ENCODE results near the gene TENT4A.

The TENT4A gene

DNA sequence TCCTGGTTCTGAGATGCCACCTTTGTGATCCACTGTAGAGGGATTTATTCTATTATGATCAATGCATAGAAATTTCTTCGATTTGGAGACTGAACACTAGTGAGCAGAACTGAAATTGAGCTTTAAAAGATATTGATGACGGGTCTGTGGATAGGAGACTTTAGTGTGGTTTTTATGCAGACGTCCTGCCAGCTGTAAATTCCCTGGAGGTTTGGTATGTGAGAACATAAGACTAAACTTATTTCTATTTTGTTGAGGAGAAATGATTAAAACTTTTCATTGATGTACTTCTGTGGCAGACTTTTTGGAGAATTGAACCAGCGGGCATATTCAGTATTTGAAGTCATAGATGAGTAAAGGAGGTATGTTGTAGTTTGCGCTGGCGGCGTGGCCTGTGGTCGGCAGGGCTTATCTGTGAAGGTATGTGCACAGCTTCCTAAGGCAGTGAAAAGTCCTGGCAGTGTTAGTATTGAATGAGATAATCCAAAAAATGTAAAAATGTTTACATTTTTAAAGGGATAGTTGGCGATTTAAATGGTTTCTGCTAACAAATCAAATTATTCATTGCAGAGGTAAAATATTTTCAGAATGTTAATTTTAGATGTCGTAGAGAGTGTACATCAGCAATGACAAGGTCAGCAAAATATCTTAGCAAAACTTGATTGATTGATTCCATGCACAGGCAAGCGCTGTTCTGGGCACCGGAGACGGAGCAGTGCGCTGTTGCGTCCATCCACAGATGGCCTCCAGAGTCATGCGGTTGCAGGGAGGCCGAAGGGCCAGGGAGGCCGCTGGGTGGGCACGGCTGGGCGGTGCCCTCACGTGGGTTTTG lies 20.4 kb downstream of the TENT4A start:
- DNase-seq (ENCODE audit: low read depth) = no peak

DNA sequence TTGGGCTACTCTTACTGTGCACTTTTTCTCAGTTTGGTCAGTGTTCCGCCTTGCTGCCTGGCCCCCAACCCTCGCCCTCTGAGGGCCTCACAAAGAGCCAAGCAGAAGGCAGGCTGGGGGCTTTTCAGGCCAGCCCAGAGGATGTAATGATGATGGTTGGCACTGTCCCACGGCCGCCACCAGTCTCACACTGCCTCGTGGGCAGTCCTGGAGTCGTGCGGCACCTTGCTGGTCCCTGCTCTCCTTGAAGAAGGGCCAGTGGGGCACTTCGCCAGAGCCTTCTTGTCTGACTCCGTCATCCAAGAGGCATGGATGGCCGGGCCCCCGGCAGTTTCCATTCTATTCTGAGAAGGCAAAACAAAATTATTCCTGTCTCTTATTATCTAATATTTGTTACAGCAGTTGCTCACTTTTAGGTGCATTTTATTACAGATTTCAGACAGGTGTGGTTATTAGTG lies 21.0 kb downstream of the TENT4A start:
- no peak for DNase-seq (ENCODE audit: low read depth)

DNA sequence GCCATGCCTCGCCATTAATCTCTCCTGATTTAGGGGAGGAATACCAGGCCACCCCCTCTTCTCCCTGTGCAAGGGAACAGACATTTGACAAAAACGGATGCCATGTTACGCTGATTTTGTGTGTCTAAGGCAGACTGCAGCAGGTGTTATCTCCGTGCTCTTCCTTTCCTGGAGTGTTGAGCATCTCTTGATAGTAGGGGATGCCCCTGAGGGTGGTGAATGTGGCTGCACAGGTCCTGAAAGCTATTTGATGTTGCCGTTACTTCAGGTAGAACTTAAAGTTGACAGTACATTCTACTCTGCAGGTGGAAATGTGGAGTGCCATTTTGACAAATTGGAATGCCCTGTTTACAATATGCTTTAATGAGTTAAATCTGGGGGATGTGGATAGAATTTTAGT lies 21.5 kb downstream of the TENT4A start:
- DNase-seq (ENCODE audit: low read depth) = no peak

DNA sequence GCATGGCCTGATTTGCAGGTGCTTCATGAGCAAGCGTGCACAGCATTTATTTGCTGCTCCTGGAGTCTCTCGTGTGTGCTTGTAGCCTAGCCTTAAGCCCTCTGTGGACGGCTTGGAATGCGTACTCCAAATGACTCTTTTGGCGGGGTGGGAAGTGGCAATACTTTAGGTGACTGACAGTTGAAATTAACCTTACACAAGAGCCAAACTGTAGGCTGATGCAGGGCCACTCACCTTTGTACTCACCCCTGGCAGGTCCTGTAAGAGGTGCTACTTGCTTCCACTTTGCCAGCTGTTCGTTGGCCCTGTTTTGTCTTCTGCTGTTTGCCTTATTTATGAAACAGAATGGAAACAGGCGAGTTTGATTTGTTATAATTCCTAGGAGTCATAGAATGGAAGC lies 22.9 kb downstream of the TENT4A start:
- DNase-seq (ENCODE audit: low read depth) = no peak

DNA sequence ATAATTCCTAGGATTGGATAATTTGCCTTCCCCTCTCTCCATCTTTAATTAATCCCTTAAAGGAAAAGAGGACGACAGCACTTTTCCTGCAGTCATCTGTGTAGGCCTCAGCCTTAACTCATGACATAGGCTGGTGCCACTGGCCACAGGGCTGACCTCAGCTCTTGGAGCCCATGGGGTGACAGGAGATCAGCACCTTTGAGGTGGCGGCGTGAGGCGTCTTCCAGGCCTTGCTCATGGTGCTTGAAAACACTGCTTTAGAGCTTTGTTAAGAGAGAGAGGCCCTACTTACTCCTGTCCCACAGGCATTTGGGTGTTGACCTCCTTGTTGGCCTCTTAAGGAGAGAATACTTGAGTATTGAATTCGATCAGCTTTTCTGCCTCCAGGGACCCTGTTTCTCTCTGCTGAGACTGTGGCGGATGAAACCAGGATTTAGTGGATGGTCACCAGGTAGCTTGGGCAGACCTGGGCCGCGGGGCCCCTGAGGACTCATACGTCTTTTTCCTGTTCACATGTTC lies 23.4 kb downstream of the TENT4A start:
- DNase-seq (ENCODE audit: low read depth) = no peak

DNA sequence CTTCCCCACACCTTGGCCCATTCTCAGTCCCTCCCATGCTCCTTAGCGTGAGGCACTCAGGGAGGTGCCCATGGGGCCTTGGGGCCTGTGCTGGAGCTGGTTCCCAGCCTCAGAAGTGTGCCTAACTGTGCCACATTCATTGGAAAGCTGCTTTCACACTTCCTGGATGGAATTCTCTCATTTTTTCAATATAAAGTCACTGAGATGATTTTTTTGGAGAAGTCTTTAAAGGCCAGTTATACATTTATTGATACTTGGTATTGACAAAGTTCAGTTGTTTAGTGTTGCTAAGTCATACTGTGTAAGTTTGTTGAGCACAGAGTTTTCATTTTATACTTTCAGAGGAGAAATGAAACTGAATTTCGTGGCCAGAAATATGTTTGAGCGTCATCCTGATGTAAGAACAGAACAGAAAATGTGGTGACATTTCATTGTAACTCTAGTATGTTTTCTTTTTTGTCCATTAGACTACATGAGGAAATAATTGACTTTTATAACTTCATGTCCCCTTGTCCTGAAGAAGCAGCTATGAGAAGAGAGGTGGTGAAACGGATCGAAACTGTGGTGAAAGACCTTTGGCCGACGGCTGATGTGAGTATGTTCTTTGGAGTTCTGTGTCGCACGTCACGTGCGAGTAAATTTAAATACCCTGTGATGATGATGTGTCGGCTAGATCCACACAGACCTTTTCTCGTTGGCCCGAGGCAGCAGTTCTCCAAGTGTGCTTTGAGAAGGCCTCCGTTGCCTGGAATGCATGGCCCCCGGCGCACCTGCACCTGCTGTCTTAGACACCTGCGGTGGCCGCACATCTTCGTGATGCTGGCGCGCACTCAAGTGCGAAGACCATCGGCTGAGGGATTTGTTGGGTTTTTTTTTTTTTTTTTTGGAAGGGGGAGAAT lies 24.1 kb downstream of the TENT4A start:
- no peak for DNase-seq (ENCODE audit: low read depth)

DNA sequence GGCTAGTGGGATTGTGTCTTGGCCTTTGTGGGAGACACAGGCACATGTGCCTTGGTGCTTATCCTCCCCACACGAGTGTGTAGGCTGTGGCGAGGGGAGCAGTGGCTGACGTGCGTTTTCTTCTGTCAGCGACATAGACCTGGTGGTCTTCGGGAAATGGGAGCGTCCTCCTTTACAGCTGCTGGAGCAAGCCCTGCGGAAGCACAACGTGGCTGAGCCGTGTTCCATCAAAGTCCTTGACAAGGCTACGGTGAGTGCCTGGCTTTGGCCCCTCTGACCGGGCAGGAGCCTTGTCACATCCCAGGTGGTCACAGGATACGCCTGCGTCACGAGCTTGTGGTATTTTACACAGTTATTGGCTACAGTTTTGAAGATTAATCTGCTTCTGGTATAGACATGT lies 26.4 kb downstream of the TENT4A start:
- no peak for DNase-seq (ENCODE audit: low read depth)

DNA sequence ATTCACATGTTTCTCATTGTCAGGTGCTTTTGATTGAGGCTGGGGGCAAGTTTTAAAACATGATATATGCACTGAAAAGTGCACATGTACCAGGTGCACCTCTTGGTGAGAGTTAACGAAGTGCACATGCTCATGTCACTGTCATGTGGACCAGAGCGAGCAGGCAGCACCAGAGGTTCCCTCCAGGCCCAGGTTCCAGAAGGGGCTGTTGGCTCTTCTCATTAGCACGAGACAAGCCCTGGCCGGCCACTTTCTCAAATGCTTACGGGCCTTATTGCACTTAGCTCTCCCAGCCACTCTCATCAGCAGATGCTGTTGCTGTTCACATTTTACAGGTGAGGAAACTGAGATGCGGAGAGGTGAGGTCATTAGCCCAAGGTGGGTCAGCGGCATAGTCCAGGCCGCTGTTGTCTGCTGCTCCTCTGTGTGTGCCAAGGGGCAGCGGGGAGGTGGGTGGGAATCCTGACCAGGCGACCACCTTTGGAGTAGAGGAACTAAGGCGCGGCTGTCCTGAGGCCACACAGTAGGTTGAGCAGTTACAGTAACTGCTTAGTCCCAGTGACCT lies 27.4 kb downstream of the TENT4A start:
- DNase-seq (ENCODE audit: low read depth) = no peak

DNA sequence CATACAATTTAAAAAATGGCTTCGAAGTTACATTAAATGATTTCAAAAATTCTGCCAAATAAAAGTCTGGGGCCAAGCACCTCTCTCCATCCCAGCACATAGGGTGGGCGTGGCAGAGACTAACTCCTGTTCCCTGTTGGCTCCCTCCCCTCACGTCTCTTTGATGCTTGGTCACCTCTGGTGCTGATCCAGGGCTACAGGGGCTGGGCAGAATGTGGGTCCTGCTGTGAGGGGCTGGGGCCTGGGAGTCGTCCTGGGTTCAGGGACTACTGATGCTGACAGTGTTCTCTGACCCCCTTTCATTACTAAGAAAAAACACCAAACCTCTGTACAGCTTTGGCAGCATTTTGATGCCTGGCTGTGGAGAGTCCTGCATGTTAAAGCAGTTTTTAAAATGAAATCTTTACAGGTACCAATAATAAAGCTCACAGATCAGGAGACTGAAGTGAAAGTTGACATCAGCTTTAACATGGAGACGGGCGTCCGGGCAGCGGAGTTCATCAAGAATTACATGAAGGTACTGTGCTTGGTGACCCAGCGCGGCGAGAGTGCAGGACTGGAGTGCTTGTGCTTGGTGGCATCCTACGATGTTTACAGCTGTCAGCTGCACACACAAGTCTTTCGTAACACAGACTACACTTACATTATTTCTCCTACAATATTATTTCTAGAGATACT lies 29.0 kb downstream of the TENT4A start:
- DNase-seq (ENCODE audit: low read depth) = no peak

DNA sequence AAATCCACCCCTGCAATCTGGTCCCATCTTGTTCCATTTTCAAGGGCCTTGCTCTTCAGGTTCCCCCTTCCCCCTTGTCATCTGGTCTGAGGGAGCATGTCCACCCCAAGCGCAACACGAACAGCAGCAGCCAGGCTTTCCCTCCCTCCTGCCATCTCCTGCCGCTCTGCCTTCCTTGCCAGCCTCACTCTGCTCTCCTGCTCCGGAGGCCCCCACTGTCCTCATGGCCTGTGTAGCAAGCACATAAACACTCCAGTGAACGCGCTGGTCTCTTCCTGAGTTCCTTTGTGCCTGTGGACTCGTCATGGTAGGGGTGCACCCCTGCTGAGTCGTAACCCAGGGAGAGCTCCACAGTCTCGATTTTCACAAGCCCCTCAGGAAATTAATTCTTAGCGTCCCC lies 29.9 kb downstream of the TENT4A start:
- no peak for DNase-seq (ENCODE audit: low read depth)

DNA sequence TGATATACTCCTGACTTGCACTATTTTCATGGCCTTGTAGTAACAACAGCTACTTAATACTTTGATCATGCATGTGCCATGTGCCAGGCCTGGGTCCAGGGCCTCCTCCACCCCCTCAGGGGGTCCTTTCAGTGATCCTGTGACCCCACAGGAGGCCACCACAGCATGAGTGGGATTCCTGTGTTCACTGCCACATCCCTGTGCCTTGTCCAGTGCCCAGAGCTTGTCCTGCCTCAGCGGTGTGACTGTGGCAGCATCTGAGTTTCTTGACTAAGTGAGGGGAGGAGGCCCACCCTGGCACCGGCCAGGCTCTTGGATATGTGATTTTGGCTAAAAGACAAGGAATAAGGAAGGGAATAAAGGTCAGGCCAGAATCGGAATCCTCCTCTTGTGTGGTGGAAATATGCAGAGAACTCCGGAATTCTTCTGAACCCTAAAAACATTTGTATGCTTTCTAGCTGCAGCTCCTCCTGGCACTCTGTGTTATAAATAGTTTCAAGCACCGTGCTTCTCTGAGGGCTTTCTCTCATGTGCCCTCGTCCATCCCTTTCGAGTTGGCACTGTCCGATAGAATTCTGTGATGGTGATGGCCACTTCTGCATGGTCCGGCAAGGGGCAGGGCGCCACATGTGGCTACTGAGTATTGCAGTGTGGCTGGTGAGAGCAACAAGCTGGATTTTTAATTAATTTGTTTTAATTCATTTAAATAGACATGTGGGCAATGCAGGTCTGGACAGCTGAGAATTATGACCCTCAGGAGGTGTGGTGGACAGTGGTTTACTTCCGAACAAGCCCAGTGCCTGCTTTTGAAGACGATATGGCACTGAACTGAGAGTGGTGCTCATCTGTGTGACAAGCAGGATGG lies 31.8 kb downstream of the TENT4A start:
- DNase-seq (ENCODE audit: low read depth) = no peak

DNA sequence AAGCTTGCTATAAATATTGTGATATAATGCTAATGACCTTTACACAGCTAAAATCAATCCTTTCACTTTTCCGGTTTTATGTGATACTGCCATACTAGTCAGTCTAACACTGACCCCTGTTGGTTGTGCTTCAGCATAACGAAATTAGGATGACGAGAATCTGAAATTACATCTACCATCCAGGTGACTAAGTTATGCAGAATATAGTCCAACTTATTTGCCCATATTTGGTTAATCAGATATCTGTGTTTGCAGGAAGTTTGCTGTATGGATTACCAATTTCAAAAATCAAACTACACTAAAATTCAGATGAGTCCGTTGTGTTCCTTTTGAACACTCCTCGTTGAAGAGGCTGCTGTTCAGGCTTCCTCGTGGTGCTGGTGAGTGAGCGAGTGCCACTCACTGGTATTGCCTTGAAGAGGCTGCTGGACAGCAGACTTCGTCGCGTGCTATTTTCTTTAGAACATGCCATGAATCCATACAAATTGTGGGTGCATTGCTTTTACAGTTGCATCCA lies 32.5 kb downstream of the TENT4A start:
- peak; percentile 32 for DNase-seq (ENCODE audit: low read depth)

DNA sequence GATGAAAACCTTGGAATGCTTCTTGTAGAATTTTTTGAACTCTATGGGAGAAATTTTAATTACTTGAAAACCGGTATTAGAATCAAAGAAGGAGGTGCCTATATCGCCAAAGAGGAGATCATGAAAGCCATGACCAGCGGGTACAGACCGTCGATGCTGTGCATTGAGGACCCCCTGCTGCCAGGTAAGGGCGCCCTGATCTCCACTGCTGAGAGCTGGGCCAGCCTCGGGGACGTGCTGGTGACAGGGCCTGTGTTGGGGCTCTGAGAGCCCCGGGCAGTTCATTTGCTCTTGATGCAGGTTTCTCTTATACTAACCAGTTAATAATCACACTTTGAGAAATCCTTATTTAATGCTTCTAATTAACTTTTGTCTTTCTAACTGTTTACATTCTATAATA lies 33.0 kb downstream of the TENT4A start:
- no peak for DNase-seq (ENCODE audit: low read depth)

DNA sequence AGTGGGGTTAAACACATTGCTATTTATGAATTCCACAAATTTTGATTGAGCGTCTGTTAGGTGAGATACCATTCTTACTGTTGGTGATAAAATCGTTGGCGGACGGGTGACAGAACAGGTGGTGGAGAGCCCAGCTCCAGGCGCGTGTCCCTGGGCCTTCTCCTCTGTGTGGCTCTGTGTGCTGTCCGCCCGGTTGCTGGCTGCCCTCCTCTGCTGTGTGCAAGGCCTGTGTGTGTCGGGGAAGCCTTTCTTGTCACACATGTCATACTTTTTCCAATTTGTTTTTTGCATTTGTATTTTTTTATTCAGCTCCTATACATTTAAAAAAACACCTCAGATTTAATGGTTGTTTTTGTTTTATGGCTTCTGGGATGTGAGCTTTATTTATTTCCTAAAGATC lies 33.9 kb downstream of the TENT4A start:
- DNase-seq (ENCODE audit: low read depth) = no peak

DNA sequence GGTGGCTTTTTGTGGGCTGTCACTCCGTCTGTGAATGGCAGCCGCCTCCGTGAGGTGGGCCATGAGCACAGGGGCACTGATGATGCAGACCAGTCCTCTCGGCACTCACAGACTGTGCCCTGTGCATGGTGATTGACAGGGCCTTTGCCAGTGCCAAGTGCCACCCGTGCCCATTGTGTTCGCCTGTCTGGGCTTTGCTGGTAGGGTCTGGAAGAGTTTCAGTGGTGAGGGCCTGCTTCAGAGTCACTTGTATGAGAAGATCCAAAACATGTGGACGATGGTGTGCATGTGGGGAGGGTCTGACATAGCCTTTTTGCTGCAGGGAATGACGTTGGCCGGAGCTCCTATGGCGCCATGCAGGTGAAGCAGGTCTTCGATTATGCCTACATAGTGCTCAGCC lies 34.9 kb downstream of the TENT4A start:
- DNase-seq (ENCODE audit: low read depth) = no peak

DNA sequence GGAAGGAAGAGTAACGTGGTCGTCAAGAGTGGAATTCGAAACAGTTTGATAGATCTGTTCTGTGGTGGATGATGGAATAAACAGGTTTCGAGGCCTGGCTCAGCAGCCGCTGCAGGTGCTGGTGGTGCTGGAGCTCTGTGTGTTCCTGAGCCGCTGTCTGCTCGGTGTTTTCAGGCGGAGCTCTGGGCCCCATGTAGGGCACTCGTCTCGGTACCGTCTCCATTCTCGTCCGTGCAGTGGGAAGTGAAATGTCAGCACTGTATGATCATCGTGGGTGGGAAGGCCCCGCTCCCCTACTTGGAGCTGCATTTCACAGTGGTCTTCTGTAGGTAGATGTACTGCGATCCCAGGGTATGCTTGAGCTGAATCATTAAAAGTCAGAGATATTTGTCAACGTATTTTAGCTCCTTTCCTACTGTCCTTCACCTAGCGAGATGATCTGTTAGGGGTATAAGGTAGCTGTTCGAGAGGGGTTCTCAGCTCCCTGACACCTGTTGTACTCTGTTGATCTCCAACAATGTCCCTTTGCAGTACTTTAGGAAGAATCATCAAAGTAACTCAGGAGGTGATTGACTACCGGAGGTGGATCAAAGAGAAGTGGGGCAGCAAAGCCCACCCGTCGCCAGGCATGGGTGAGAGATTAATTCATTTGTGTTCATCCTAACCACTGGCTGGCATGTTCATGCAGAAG lies 35.9 kb downstream of the TENT4A start:
- no peak for DNase-seq (ENCODE audit: low read depth)

DNA sequence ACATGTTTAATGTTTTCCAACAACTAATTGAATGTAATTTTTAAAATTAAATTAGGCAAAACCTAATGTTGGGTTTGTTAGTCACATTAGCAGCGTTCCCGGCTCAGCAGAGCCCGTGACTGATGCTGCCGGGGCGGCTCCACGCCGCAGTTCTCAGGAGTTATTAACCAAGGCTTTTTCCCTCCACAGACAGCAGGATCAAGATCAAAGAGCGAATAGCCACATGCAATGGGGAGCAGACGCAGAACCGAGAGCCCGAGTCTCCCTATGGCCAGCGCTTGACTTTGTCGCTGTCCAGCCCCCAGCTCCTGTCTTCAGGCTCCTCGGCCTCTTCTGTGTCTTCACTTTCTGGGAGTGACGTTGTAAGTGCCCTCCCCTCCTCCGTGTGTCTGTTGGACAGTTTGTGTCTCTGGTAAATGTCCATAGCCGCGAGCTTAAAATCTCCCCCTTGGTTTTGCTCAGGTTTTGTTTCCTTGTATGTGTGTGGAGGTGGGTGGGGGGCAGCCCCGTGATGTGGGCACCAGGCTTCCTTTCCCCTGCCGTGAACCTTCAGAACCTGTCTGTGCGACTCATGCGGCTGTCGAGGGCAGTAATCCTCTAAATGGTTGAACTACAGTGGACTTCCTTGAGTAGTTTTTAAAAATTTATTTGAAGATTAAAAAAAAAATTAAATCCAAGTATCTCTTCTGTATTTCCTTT lies 37.1 kb downstream of the TENT4A start:
- DNase-seq (ENCODE audit: low read depth) = no peak

DNA sequence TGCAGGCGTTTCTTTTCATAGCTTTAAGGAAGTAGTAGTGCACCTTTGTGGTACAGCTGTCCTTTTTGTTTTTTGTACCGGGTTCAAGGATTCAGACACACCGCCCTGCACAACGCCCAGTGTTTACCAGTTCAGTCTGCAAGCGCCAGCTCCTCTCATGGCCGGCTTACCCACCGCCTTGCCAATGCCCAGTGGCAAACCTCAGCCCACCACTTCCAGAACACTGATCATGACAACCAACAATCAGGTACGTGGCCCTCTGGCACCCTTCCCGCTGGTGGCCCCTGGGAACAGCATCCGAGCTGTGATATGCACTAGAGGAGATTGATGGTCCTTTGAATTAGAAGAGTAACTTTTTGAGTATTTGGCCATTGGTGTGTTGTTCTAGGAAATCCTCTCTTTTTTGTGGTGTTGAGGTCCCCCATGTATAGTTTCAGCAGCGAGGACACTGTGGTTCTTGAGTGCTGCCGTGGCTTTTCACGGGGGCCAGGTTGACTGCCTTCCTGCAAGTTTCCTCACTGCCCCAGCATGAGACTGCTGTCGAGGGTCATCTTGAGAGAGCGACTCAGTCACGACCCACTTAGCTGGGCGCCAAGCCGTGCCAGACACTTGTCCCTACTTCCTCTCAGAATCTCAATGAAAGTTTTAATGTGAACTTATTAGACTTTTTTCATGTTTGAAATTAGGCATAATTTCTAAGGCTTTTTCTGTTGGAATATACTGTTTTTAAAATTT lies 37.9 kb downstream of the TENT4A start:
- DNase-seq (ENCODE audit: low read depth) = no peak

DNA sequence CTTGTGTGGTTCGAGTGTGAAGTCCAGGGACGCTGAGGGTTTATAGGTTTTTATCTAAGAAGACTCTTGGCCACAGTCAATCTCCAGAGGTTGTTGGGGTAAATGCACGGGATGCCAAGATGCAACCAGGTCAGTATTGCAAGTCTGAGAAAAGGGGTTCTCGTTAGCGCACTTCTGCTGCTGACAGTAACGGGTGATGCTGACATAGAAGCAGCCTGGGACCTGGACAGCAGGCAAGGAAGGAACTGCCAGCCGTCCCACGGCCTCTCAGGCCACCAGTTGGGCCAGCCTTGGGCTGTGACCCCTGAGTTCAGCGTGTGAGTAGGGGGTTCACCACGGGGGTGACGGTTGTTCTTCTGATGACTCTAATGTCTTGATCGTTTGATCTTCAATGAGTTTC lies 39.0 kb downstream of the TENT4A start:
- DNase-seq (ENCODE audit: low read depth) = no peak
